ENCODE data around the gene ACBD7.
A peak's percentile ranks its signal among the peaks of the same experiment; 100 is the strongest.

The ACBD7 gene

DNA sequence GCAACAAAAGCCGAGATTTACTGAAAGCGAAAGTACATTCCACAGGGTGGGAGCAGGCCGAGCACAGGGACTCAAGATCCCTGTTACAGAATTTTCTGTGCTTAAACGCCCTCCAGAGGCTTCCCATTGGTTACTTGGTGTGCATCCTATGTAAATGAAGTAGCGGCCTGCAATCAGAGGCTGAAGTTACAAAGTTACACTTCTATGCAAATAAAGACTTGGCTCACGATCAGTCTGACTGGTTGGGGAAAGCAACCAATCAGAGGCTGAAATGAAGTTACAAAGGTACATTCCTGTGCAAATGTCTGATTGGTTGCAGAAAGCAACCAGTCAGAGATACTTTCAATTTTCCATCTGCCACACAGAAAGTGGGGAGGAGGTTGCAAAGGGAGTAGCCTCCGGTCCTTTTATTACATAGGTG, 4.1 kb downstream of the ACBD7 start:
- DNase-seq = peak; percentile 92

DNA sequence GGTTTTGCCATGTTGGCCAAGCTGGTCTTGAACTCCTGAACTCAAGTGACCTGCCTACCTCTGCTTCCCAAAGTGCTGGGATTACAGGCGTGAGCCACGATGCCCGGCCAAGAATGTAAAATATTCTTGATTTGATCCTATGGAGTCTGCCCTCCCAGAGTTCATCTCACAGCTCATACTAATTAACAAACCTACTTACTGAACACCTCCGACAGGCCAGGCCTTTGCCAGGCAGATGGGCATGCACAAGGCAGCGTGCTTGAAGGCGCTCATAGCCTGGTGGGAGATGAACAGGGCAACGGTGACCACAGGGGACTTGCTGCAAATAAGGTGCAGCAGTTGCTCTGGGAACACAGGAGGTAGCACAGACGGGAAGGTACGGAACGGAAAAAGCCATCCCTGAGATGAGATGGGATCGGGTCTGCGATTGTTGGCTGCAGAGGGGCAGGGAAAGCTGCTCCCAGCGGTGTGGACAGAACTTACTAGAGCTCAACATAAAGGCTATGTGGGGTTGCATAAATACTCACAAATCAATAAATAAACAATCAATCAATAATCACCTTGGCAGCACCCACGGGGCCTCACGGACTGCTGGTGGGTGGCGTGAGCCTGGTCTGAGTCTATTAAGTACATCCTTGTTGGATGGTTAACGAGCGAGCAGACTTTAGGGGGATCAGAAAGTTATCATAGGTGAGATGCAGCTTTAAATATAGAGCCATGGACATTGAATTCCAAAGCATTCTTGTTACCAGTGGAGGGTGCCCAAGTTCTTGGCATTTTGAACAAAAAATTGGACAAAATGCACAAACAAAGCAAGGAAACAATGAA, 4.7 kb downstream of the ACBD7 start:
- DNase-seq = no peak

DNA sequence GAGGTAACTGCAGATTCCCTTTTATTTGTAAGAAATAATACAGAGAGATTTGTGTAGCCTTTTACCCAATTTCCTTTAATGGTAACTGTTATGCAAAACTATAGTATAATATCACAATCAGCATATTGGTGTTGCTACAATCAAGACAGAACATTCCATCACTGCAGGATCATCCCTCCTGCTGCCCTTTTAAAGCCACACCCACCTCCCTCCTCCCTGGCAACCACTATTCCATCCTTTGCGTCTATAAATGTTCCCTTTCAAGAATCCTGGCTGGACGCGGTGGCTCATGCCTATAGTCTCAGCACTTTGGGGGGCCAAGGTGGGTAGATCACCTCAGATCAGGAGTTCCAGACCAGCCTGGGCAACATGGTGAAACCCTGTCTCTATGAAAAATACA, 13.2 kb downstream of the ACBD7 start:
- DNase-seq = no peak

DNA sequence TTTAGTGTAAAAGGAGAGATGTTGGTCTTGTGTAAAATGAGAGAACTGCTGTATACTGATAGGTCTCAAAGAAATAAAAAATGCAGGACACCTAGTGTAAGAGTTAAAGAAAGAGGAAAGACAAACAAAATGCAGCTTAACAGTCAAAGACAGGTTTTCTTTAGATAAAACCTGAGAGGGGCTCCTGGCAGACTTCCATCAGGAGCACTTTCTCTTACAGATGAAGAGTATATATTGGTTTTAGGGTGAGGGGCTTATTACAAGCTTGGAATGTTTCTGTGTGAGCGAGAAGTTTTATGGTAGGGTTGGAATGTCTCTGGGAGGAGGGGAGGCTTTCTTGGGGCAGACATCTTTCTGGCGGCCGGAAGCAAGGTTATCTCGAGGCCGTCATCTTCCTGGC, 16.2 kb downstream of the ACBD7 start:
- DNase-seq = no peak

DNA sequence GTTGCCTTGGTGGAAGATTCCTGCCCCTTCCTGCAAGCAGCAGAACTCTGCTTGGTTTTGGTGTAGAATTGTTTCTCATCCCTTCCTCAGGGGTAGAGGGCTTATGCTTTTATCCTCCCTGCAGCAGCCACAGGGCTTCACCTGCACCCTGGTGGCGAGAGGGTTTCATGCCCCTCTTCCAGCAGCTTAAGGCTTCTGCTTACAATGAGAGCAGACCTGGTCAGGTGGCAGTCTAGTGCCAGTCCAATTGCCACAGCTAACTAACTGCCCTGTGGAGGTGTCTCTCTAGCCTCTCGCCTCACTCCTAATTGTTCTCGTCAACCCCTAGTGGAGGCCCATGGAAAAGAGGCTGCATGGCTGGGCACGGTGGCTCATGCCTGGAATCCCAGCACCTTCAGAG, 19.3 kb downstream of the ACBD7 start:
- DNase-seq = no peak

DNA sequence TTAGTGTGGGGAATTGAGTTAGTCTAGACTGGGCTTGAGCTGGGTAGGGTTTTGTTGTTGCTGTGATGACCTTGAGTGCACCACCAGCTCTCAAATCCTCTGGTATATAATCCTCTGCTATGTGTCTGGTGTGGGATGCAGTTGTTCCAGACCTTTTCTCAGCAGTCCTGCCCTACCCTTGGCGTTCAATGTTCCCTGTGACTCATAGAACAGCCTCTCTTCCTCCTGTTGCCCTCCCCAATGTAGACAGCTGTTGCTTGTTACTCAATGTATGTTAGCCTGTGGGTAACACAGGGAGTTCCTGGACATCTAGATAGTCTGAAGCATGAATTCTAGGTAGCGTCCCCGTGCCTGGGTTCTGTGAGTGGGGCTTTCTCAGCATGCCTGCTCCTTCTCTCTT, 19.8 kb downstream of the ACBD7 start:
- no peak for DNase-seq

DNA sequence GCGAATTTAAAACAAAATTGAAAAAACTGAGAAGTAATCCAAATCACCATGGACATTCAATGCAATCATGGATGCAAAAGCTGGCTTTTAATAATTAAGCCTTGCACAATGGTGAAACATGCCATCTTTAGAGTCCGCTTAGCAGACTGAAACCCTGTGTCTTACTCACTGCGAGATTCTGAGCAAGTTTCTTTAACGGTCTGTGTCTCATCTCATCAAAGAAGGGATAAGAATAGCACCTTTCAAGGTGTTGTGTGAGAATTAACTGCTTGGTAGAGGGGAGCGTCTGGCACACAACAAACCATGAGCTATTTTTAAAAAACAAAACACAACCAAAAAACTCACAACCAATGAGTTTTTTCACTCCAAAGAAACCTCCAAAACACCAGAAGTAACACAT, 21.4 kb downstream of the ACBD7 start:
- DNase-seq = no peak

DNA sequence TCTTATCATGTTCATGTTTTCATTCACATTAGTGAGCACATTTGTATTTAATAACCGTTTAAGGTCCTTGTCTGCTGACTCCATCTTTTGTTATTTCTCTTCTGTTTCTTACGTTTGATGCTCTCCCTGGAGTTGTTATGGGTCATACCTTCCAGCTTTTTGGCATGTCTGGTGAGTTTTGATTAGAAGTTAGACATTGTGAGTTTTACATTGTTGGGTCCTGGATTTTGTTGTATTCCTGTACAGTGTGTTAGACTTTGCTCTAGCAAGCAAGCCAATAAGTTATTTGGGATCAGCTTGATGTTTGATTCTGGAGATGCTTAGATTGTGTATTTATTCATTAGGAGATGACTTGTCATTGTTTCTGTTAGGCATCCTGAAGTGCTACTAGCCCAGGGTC, 27.9 kb downstream of the ACBD7 start:
- DNase-seq = no peak

DNA sequence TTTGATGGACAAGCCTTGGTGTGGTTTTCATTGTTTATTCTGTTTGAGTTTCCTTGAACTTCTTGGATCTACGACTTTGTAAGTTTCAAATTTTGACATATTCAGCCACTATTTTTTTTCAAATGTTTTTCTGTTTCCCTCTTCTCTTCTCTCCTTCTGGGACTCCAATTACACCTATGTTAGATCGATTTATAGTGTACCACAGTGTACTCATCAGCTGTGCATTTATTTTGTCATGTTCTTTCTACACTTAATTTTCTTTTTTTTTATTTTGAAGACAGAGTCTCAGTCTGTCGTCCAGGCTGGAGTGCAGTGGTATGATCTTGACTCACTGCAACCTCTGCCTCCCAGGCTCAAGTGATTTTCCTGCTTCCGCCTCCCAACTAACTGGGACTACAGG, 28.7 kb downstream of the ACBD7 start:
- no peak for DNase-seq

DNA sequence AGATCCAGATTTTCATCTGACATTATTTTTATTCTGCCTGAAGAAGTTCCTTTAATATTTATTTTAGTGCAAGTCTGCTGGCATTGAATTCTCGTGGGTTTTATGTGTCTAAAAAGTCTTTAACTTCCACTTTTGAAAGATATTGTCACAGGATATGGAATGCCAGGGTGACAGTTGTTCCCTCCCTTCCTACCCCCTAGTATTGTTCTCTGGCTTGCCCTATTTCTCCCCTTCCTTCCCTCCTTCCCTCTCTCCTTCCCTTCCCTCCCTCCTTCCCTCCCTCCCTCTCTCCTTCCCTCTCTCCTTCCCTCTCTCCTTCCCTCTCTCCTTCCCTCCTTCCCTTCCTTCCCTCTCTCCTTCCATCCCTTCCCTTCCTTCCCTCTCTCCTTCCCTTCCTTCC, 29.9 kb downstream of the ACBD7 start:
- DNase-seq = no peak

DNA sequence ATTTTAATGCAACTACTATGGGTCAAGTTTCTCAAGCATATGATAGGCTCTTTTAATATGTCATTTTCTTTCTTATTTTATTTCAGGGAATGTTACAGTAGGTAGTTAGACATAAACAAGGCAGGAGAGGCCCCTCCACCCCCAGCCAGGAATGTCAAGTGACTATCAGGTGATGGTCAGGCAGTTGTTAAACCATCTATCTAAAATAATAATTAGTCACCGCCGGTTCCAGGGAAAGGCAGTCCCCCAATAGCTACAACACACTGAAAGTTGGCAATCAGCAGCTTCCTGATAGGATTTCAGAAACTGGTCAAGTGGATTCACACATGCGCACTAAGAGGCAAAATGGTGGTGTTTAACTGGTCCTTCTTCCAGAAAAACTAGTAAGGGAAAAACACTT, 35.5 kb downstream of the ACBD7 start:
- no peak for DNase-seq

DNA sequence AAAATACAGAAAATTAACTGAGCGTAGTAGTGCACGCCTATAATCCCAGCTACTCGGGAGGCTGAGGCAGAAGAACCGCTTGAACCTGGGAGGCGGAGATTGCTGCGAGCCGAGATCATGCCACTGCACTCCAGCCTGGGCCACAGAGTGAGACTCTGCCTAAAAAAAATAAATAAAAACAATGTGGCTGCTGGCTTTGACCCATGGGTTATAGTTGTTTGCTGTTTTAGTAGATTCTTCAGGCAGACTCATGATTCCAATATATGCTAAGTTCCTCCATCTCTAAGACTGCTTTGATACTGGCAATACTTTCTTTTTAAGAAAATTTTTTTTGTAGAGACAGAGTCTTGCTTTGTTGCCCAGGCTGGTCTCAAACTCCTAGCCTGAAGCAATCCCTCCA, 36.5 kb downstream of the ACBD7 start:
- DNase-seq = no peak

DNA sequence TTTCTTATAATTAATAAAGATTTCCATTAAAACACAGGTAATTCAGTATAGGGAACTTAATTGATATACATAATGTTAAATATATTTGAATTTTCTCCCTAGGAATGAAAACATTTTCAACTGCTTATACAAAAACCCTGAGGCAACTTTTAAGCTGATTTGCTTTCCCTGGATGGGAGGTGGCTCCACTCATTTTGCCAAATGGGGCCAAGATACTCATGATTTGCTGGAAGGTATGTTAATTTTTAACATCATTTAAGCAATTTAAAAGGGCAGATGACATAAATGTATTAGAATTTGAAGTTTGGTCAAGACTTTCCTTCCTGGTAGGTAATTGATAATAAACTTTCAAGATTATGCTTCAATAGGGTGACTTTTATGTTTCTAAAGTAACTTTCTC, 39.0 kb downstream of the ACBD7 start:
- no peak for DNase-seq

DNA sequence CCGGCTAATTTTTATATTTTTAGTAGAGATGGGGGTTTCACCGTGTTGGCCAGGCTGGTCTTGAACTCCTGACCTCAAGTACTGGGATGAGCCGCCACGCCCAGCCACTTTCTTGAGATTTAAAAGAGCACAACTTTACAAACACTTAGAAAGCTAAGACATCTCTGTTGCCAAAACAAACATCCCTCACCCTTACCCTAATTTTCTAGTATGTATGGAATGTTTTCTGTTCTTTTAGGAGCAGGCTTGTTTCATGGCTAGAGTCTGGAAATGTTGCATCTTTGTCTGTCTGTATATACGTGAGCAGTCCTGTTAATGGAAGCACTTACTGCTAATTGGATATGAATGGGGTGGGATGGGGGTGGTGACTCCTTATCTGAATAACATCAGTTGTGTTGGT, 42.0 kb downstream of the ACBD7 start:
- DNase-seq = no peak

DNA sequence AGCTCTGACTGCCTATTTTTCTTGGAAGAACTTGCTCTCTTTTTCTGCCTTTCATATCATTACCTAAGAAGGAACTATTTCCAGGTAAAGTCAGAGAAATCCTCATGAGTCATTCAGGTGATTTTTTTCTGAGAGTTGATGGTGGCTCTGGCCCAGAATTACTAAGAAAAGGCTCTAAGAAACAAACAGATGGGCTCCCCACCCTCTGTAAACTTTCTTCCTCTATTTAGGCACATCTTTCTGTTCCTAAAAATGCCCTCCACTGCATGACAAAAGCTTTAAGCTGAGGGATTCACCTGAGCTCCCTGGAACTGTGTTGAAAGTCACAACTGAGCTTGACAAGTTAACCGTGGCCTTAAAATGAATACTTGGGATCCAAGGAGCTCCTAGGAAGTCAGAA, 43.2 kb downstream of the ACBD7 start:
- DNase-seq = no peak

DNA sequence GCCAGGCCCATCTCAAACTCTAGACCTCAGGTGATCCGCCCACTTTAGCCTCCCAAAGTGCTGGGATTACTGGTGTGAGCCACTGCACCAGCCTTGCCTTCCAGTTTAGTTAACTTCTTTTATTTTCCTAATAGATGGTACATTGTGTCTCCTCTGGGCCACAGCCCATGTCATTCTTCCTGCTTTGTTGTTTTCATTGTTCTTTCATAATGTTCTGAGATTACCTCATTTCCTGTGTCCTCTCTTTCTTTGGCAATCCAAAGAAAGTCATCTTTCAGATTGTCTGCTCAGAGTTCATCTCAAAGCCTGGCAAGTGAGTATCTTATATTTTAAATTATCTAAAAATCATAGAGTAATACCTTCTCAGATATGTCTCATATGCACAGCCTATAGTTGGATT, 44.9 kb downstream of the ACBD7 start, which contains the start of gene OLAH:
Gene OLAH (plus strand): TSS at position 270 of the 400 bp plus-strand sequence. CDS start 3,346 bp downstream, outside the sequence.
- DNase-seq = no peak

DNA sequence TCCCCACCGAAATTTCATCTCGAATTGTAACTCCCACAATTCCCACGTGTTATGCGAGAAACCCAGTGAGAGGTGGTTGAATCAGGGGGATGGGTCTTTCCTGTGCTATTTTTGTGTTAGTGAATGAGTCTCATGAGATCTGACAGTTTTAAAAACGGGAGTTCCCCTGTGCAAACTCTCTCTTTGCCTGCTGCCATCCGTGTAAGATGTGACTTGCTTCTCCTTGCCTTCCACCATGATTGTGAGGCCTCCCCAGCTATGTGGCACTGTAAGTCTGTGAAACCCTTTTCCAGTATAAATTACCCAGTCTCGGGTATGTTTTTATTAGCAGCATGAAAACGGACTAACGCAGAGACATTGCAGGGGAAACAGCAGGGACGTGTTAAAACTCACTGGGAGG, 50.2 kb downstream of the ACBD7 start:
- no peak for DNase-seq

DNA sequence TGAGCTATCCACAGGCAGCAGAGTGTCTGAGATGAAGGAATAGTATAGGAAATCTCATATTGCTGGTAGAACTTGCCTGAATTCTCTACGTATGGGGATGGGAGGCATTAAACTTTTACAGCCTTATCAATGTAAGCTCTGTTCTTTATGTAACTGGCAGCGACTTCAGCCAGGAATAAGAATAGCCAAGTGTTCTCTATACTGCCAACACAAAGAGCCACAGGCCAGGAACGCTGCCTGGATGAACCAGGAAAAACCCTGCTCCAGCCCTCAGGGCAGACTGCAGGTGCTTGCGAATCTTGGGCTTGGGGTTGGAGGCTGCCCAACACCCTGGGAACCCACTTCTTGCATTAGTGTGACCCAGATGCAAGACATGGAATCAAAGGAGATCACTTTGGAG, 50.9 kb downstream of the ACBD7 start:
- DNase-seq = no peak

DNA sequence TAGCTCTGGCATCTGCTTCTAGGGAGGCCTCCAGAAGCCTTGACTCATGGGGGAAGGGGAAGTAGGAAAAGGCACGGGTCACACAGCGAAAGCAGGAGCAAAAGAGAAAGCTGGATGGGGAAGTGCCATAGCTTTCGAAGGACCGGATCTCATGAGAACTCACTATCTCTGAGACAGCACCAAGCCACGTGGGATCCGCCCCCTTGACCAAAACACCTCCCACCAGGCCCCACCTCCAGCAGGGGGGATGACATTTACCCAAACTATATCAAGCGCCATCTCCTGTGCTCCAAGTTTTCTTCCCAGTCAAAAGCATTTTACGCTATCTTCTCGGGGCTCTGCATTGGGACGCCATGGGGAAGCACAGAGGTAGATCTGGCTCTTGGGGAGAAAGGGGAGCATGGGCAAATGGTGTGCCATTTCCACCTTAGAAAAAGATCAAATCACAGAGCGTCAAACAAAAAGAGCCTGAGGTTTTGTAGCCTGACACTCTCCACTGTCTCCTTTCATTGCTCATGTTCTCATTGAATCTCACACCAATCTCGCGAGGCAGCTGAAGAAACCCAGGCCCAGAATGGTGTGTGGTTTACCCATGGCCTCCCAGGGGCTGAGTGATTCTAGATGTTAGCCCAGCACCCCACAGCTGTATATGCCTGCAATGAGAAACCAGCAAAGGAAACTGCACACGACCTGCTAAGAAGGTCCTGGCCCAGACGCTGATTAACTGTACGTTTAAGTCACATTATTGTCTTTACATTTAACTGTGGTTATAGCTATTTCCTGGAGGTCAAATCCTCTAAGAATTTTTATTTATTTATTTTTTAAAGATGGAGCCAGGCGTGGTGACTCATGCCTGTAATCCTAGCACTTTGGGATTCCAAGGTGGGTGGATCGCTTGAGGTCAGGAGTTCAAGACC, 52.9 kb downstream of the ACBD7 start:
- no peak for DNase-seq

DNA sequence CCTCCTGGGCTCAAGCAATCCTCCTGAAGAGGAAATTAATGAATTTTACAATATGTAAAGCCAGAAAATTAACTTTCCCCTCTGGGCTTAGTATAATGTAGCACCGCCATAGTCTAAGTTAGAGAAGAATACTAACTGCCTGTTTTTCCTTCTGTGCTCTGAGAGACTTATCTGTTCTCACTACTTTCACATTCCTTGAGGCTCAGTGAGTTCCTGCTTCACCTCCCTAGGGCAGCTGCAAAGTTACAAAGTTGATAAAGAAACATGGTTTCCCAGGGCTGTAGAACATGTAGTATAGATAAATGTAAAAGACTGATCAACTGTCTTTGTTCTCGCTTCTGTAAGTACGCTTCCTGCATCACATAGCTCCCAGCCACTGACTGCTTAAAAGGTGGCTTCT, 60.8 kb downstream of the ACBD7 start:
- DNase-seq = no peak
